SK-N-SH (cell line): ENCODE measurements around the gene NELFB. TPM values are rescaled to one million over a fixed set of nuclear protein-coding genes. Genes with fewer than 3 reads are reported as not detected.

ENCODE experiments used
- CTCF ChIA-PET: fragments of 300-600, 350-600 bp; formaldehyde crosslinking; extraction: SDS; loops from one replicate; lab custom pipeline; 2021; lab: Yijun Ruan, JAX
- POLR2A ChIA-PET: fragments of 350-600 bp; sonication (Branson Sonifier 250); formaldehyde crosslinking; extraction: SDS; loops from one replicate; lab custom pipeline; 2020; ENCODE audit warnings: antibody characterized with exemption, inconsistent platforms; lab: Yijun Ruan, JAX
- DNase-seq: peaks from one replicate; pipeline ENCODE4 v3.0.0; 2012
- H2AFZ ChIP-seq: fragments of 200-600 bp; sonication (generic); 2 replicates; pipeline ENCODE4 v1.8.1; 2016; ENCODE audit warnings: antibody characterized with exemption, mild to moderate bottlenecking, low read depth
- H3F3A ChIP-seq: fragments of 200-600 bp; sonication (generic); replicated peaks from 2 replicates; pipeline ENCODE3; 2016; ENCODE audit warnings: antibody characterized with exemption, mild to moderate bottlenecking; ENCODE audit not compliant: insufficient read depth
- H3K27ac ChIP-seq, 2 experiments: fragments of 200-500 bp in 1 of 2; fragments of 200-600 bp in 1 of 2; sonication (Bioruptor generic) in 1 of 2; sonication (generic), shearing (Covaris generic) in 1 of 2; 2 replicates each; pipeline versions ENCODE4 v1.5.1 to v1.6.1; 2014 to 2016; ENCODE audit warnings: low read depth in 2 of 2, inconsistent platforms in 1 of 2, low read length in 1 of 2, mild to moderate bottlenecking in 1 of 2, mixed read lengths in 1 of 2
- H3K27me3 ChIP-seq: fragments of 200-600 bp; sonication (generic), shearing (Covaris generic); 2 replicates; pipeline ENCODE4 v1.6.1; 2016; ENCODE audit warnings: mixed run types; ENCODE audit not compliant: insufficient read depth
- H3K36me3 ChIP-seq, 2 experiments: fragments of 200-500 bp in 1 of 2; fragments of 200-600 bp in 1 of 2; sonication (Bioruptor generic) in 1 of 2; sonication (generic) in 1 of 2; replicated peaks in 1 of 2; 2 replicates each; pipeline versions ENCODE3 to v1.5.1; 2014 to 2016; ENCODE audit warnings: low read length in 1 of 2, mild to moderate bottlenecking in 1 of 2; ENCODE audit not compliant: insufficient read depth in 2 of 2, control insufficient read depth in 1 of 2
- H3K4me1 ChIP-seq, 2 experiments: fragments of 200-500 bp in 1 of 2; fragments of 200-600 bp in 1 of 2; sonication (Bioruptor generic) in 1 of 2; sonication (generic), shearing (Covaris generic) in 1 of 2; 2 replicates each; pipeline versions ENCODE4 v1.5.1 to v1.6.1; 2014 to 2016; ENCODE audit warnings: low read depth in 1 of 2, low read length in 1 of 2, mixed run types in 1 of 2; ENCODE audit not compliant: insufficient read depth in 2 of 2, control insufficient read depth in 1 of 2
- H3K4me2 ChIP-seq: fragments of 200-600 bp; sonication (generic), shearing (Covaris generic); 2 replicates; pipeline ENCODE4 v1.6.1; 2017; ENCODE audit warnings: mixed run types
- H3K4me3 ChIP-seq, 2 experiments: fragments of 200-500 bp in 1 of 2; fragments of 200-600 bp in 1 of 2; sonication (Bioruptor generic) in 1 of 2; sonication (generic), shearing (Covaris generic) in 1 of 2; 2 replicates each; pipeline versions ENCODE4 v1.5.1 to v1.8.1; 2014 to 2016; ENCODE audit warnings: low read depth in 2 of 2, inconsistent platforms in 1 of 2, low read length in 1 of 2, mild to moderate bottlenecking in 1 of 2, mixed read lengths in 1 of 2, moderate library complexity in 1 of 2
- H3K79me2 ChIP-seq: fragments of 200-600 bp; sonication (generic); 2 replicates; pipeline ENCODE4 v1.8.1; 2017; ENCODE audit warnings: mild to moderate bottlenecking; ENCODE audit not compliant: insufficient read depth
- H3K9ac ChIP-seq: fragments of 200-600 bp; sonication (generic); 2 replicates; pipeline ENCODE4 v1.6.1; 2017; ENCODE audit warnings: mixed run types
- H3K9me2 ChIP-seq: fragments of 200-600 bp; sonication (generic); 2 replicates; pipeline ENCODE4 v1.6.1; 2017; ENCODE audit warnings: mixed run types
- H3K9me3 ChIP-seq: fragments of 200-600 bp; sonication (generic); 2 replicates; pipeline ENCODE4 v1.6.1; 2017; ENCODE audit warnings: mixed run types, mild to moderate bottlenecking, moderate library complexity
- H4K20me1 ChIP-seq: fragments of 200-600 bp; sonication (generic); 2 replicates; pipeline ENCODE4 v1.6.1; 2017; ENCODE audit warnings: mild to moderate bottlenecking, mixed run types; ENCODE audit not compliant: insufficient read depth
- ELF1 ChIP-seq: IDR thresholded peaks from 2 replicates; pipeline ENCODE4 v1.4.0; 2012
- EP300 ChIP-seq, 2 experiments: IDR thresholded peaks; 2 replicates each; pipeline versions ENCODE4 v1.4.0 to v1.6.1; 2012; ENCODE audit warnings: borderline replicate concordance in 1 of 2, low read depth in 1 of 2, low read length in 1 of 2
- EZH2phosphoT487 ChIP-seq: fragments of 200-600 bp; sonication (generic); IDR thresholded peaks from 2 replicates; pipeline ENCODE4 v1.6.1; 2017; ENCODE audit warnings: low read depth, mixed run types, mild to moderate bottlenecking, antibody characterized with exemption, moderate library complexity, borderline replicate concordance
- FOSL2 ChIP-seq: IDR thresholded peaks from 2 replicates; pipeline ENCODE4 v1.4.0; 2012; ENCODE audit warnings: low read depth, mild to moderate bottlenecking, moderate library complexity, borderline replicate concordance
- FOXM1 ChIP-seq: IDR thresholded peaks from 2 replicates; pipeline ENCODE4 v1.4.0; 2012; ENCODE audit warnings: low read depth, mild to moderate bottlenecking
- IRF3 ChIP-seq: fragments of 150-350 bp; IDR thresholded peaks from 2 replicates; pipeline ENCODE4 v1.6.1; 2016; ENCODE audit warnings: mild to moderate bottlenecking, low read depth, low read length
- JUND ChIP-seq: IDR thresholded peaks from 2 replicates; pipeline ENCODE4 v1.4.0; 2012
- MAX ChIP-seq: IDR thresholded peaks from 2 replicates; pipeline ENCODE4 v1.4.0; 2012; ENCODE audit warnings: low read depth
- MXI1 ChIP-seq: IDR thresholded peaks from 2 replicates; pipeline ENCODE4 v1.6.1; 2012; ENCODE audit warnings: mild to moderate bottlenecking, low read depth, low read length, improper control_type of control experiment
- REST ChIP-seq: IDR thresholded peaks from 2 replicates; pipeline ENCODE4 v1.6.1; 2012; ENCODE audit warnings: mild to moderate bottlenecking, low read depth, low read length, moderate library complexity
- TEAD4 ChIP-seq: IDR thresholded peaks from 2 replicates; pipeline ENCODE4 v1.4.0; 2012; ENCODE audit warnings: mild to moderate bottlenecking, borderline replicate concordance; ENCODE audit not compliant: insufficient read depth
- USF1 ChIP-seq: IDR thresholded peaks from 2 replicates; pipeline ENCODE4 v1.4.0; 2012; ENCODE audit warnings: low read depth, borderline replicate concordance
- YY1 ChIP-seq: IDR thresholded peaks from 2 replicates; pipeline ENCODE4 v1.4.0; 2012; ENCODE audit warnings: low read depth, mild to moderate bottlenecking
- WGBS: methylation state at CpG from one replicate; pipeline ENCODE4 v1.1.6; 2017; ENCODE audit warnings: low lambda C conversion rate; 5-methylcytosine and 5-hydroxymethylcytosine counted together
- polyA plus RNA-seq, 3 experiments: library from polyadenylated mRNA; depleted of rRNA; stranded (reverse); fragments of >200 nt; gene quantifications; 2 replicates each; pipeline ENCODE4 v1.2.3, GENCODE V29; 2012

The NELFB gene
- polyA plus RNA-seq, 1 of the 3 experiments (the other 2 are of a cell fraction) = 62.7 TPM

GRCh38 chr9:137252555-137253506, 2.3 kb upstream of the NELFB start:
- no peak for DNase-seq
- H3K36me3 ChIP-seq = peaks cover 0 to 7% of the 10 kb centered on the region in 2 experiments
- H3K27ac ChIP-seq = no peak overlapping the region
- ChIA-PET POLR2A (interaction anchor here (0.9 to 6.6 kb wide), 3 partner anchors 8 to 16 kb away, joined by 3 to 83 read pairs (median 3); partner anchors contain the start of gene TUBB4B), CTCF (interaction anchor here (0.8 to 8.2 kb wide), 6 partner anchors 12 to 326 kb away, joined by 3 to 38 read pairs (median 5); partner anchors contain the start of genes DPH7, RNF224 and TUBB4B)
- WGBS = 96% methylated on average over 30 of the region's 35 CpGs
- H3K27me3 ChIP-seq = no peaks in the 10 kb centered on the region
- H2AFZ ChIP-seq = no peak overlapping the region
- H3K4me3 ChIP-seq = no peak overlapping the region
- H3K9me3 ChIP-seq = no peaks in the 10 kb centered on the region
- TF ChIP-seq MXI1 (no peak), YY1 (no peak), EZH2phosphoT487 (no peak), JUND (no peak), REST (no peak), FOXM1 (no peak), EP300 (IDR thresholded peaks at IDR 0.05; ENCODE audit: borderline replicate concordance in 1 of 2, low read depth in 1 of 2, low read length in 1 of 2) (no peak)
- peaks cover 0 to 26% of the 10 kb centered on the region in 2 experiments; a peak in 1 of 4 replicates for H3K4me1 ChIP-seq
- H3K9ac ChIP-seq = no peak overlapping the region
- no peaks in the 10 kb centered on the region for H3K9me2 ChIP-seq
- H3F3A ChIP-seq = no peaks in the 10 kb centered on the region
- no peak overlapping the region for H3K4me2 ChIP-seq
- peaks cover 12% of the 10 kb centered on the region; the same call in 1 of the 2 replicates for H4K20me1 ChIP-seq
- H3K79me2 ChIP-seq = peaks cover 25% of the 10 kb centered on the region

- Histone ChIP-seq H3K4me2 (peak overlapping the region; percentile 100), H3K27me3 (no peaks in the 10 kb centered on the region), H3K4me3 (peak overlapping the region; percentile 94 to 96), H4K20me1 (peaks cover 12% of the 10 kb centered on the region; the same call in 1 of the 2 replicates), H3K9me2 (no peaks in the 10 kb centered on the region), H3K9me3 (no peaks in the 10 kb centered on the region), H3K9ac (peak overlapping the region; percentile 81), H3F3A (no peaks in the 10 kb centered on the region), H3K4me1 (peaks cover 0 to 26% of the 10 kb centered on the region in 2 experiments; a peak in 1 of 4 replicates), H2AFZ (peak overlapping the region; percentile 96), H3K79me2 (peaks cover 36% of the 10 kb centered on the region), H3K27ac (no peak overlapping the region; a peak in 1 of 4 replicates), H3K36me3 (peaks cover 7 to 11% of the 10 kb centered on the region in 2 experiments)
- 69% methylated on average over 14 of the region's 21 CpGs for WGBS
- POLR2A ChIA-PET = interaction anchor here (0.7 to 6.6 kb wide), 7 partner anchors 9 to 209 kb away, joined by 3 to 83 read pairs (median 3); partner anchors contain the start of genes EXD3, NOXA1 and TUBB4B
- DNase-seq = no peak
- CTCF ChIA-PET = interaction anchor here (0.8 to 4.6 kb wide), 11 partner anchors 10 to 324 kb away, joined by 3 to 33 read pairs (median 4); partner anchors contain the start of genes DPH7, RNF208, RNF224 and TUBB4B
- TF ChIP-seq ELF1 (no peak), FOXM1 (no peak), USF1 (no peak), TEAD4 (no peak), FOSL2 (no peak), IRF3 (no peak), MAX (no peak)
Observed at GRCh38 chr9:137253717-137254623, 1.2 kb upstream of the NELFB start.
